NT2/D1 (cell line): ENCODE results near the gene AP3B2.
A peak's percentile ranks its signal among the peaks of the same experiment; 100 is the strongest.

ENCODE experiments used
- DNase-seq: peaks from one replicate; pipeline ENCODE4 v3.0.0-alpha.2; 2011; ENCODE audit warnings: low read depth, low spot score
- H3K27me3 ChIP-seq: 2 replicates; pipeline ENCODE4 v1.6.0; 2011; ENCODE audit warnings: mild to moderate bottlenecking; ENCODE audit not compliant: insufficient read length, insufficient read depth
- H3K36me3 ChIP-seq: 2 replicates; pipeline ENCODE4 v1.6.1; 2011; ENCODE audit warnings: mild to moderate bottlenecking, low read length, mixed read lengths; ENCODE audit not compliant: insufficient read depth, insufficient read length
- H3K4me1 ChIP-seq: 2 replicates; pipeline ENCODE4 v1.5.1; 2011; ENCODE audit not compliant: insufficient read depth, insufficient read length
- H3K4me3 ChIP-seq: 2 replicates; pipeline ENCODE4 v1.5.1; 2011; ENCODE audit warnings: low read depth; ENCODE audit not compliant: insufficient read length
- H3K9ac ChIP-seq: 2 replicates; pipeline ENCODE4 v1.6.0; 2011; ENCODE audit warnings: low read depth; ENCODE audit not compliant: insufficient read length
- H3K9me3 ChIP-seq: 2 replicates; pipeline ENCODE4 v1.5.1; 2011; ENCODE audit warnings: mild to moderate bottlenecking, low read length; ENCODE audit not compliant: insufficient read depth
- SUZ12 ChIP-seq: IDR thresholded peaks from 2 replicates; pipeline ENCODE4 v1.6.1; 2011; ENCODE audit not compliant: insufficient read length, insufficient read depth; ENCODE audit errors: extremely low read depth
- YY1 ChIP-seq: IDR thresholded peaks from 2 replicates; pipeline ENCODE4 v1.6.1; 2011; ENCODE audit not compliant: insufficient read length, insufficient read depth
- ZNF274 ChIP-seq: IDR thresholded peaks from 2 replicates; pipeline ENCODE4 v1.6.1; 2011; ENCODE audit warnings: mild to moderate bottlenecking, low read depth, low read length

AP3B2 gene, protein sequence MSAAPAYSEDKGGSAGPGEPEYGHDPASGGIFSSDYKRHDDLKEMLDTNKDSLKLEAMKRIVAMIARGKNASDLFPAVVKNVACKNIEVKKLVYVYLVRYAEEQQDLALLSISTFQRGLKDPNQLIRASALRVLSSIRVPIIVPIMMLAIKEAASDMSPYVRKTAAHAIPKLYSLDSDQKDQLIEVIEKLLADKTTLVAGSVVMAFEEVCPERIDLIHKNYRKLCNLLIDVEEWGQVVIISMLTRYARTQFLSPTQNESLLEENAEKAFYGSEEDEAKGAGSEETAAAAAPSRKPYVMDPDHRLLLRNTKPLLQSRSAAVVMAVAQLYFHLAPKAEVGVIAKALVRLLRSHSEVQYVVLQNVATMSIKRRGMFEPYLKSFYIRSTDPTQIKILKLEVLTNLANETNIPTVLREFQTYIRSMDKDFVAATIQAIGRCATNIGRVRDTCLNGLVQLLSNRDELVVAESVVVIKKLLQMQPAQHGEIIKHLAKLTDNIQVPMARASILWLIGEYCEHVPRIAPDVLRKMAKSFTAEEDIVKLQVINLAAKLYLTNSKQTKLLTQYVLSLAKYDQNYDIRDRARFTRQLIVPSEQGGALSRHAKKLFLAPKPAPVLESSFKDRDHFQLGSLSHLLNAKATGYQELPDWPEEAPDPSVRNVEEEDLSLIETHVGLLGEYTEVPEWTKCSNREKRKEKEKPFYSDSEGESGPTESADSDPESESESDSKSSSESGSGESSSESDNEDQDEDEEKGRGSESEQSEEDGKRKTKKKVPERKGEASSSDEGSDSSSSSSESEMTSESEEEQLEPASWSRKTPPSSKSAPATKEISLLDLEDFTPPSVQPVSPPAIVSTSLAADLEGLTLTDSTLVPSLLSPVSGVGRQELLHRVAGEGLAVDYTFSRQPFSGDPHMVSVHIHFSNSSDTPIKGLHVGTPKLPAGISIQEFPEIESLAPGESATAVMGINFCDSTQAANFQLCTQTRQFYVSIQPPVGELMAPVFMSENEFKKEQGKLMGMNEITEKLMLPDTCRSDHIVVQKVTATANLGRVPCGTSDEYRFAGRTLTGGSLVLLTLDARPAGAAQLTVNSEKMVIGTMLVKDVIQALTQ

DNA sequence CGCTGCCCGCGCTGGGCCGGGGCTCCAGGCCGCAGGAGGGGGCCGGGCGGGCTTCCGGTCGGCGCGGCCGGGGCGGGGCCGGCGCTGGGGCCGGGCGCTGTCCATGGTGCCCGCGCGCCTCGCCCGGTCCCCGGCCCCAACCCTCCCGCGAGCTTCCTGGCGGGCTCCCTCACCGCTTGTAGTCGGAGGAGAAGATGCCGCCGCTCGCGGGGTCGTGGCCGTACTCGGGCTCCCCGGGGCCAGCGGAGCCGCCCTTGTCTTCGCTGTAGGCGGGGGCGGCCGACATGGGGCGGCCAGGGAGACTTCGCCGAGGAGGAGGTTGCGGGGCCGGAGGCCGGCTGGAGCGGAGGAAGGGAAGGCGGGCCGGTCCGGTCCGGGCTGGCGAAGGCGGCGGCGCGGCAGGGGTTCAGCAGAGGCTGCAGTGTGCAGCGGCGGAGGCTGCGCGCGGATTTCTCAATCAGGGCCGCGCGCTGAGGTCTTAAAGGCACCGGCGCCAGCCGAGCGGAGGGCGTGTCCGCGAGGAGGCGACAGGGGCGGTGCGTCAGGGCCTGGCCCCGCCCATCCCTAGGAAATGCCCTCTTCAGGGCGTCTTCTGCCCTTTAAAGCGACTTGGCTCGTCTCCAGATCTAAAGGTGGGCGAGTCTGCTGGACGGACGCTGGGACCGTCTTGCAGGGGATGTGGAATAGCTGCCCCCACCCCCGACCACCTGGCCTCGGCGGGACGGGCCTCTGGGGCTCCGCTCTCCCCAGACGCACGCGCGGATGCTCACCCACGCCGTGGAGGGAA lies at the start of gene AP3B2:
Gene AP3B2 (minus strand): TSS at position 455 of the 787 bp plus-strand sequence. CDS start 169 bp downstream, at position 286.
- TF ChIP-seq SUZ12 (no peak), ZNF274 (no peak), YY1 (no peak)
- H3K4me1 ChIP-seq = peaks cover 17% of the 10 kb centered on the region
- peak within 1 kb of the TSS; percentile 60 for H3K4me3 ChIP-seq
- peak; percentile 72 for DNase-seq
- no peaks in the 10 kb centered on the region for H3K9me3 ChIP-seq
- peaks cover 13% of the 10 kb centered on the region for H3K27me3 ChIP-seq
- no peaks in the 10 kb centered on the region for H3K36me3 ChIP-seq
- peak within 1 kb of the TSS; percentile 85 for H3K9ac ChIP-seq

DNA sequence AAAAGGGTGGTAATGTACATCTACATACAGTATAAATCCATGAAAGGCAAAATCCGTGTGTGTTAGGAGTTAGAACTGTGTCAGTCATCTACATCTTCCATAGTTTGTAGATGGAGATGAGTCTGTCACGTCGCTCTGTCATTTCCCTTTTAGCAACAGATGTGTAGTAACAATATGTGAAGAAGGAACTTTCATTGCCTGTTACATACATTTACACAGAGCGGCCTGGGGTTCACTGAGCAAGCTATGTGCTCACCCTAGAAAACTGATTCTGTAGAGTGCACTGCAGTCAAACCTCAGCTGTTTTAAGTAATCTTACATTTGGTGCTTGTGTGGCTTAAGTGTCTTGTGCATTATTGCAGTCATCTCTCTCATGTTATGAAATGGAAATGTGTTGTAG lies 41.6 kb upstream of the AP3B2 start:
- H3K9me3 ChIP-seq = no peaks in the 10 kb centered on the region
- H3K4me1 ChIP-seq = no peaks in the 10 kb centered on the region
- no peaks in the 10 kb centered on the region for H3K27me3 ChIP-seq
- peaks cover 49% of the 10 kb centered on the region for H3K36me3 ChIP-seq
- H3K9ac ChIP-seq = peak overlapping the region; percentile 86
- H3K4me3 ChIP-seq = peak overlapping the region; percentile 92
- no peak for TF ChIP-seq SUZ12
- no peak for DNase-seq

DNA sequence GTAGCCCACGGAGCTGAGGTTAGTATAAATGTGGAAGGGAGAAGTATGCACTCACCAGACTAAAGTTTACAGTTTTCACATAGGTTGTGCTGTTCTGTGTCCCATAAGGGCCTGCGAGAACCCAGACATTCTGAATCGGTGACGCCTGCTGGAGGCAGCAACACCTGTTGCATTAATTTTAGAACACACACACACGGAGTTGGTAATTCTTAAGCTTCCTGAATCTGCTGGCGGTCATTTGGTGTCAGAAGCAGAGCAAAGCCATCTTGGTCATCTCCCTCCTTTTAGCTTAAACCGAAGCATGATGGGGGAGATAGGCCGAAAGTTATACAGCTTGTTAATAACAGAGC lies 41.1 kb upstream of the AP3B2 start:
- no peaks in the 10 kb centered on the region for H3K4me1 ChIP-seq
- H3K4me3 ChIP-seq = peak overlapping the region; percentile 92
- peaks cover 44% of the 10 kb centered on the region for H3K36me3 ChIP-seq
- no peaks in the 10 kb centered on the region for H3K27me3 ChIP-seq
- no peaks in the 10 kb centered on the region for H3K9me3 ChIP-seq
- no peak for DNase-seq
- peak overlapping the region; percentile 86 for H3K9ac ChIP-seq
- TF ChIP-seq SUZ12 (no peak), ZNF274 (no peak)

DNA sequence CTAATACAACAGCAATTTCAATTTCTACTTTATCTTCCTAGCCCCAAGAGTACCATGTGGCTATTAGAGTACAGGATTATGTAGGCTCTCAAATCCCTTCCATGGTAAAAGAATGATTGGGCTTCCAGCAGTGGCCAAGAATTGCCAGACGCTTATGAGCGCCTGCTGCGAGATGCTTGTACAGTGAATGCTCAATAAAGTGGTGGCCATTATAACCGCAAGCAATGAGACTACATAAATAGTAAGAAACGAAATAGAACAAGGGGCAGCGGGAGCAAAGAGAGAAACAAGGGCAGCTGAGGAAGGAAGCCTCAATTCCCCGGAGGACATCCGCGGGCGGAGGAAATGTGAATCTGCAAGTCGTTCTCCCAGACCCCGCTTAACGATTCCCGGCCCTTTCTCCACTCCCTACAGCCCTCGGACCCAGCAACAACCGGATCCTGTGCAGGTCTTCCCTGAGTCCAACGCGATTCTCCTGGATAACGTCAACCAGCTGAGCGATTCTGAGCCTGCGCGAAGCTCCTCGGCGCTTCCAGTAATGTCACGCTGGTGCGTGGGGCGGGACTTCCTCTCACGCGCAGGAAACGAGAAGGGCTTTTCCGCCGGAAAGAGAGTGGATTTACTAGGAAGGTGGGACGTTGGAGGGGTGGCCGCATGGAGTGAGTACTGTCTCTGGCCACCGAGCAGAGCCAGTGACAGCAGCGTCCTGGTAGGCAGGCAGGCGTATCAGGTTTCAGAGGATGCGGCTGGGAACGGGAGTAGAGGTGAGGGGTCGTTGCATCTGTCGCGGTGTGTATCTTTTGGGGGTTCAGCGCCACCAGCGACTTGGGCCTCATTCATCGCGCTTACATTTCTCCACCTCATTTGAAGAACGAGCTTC lies 40.5 kb upstream of the AP3B2 start:
- no peaks in the 10 kb centered on the region for H3K27me3 ChIP-seq
- no peak for TF ChIP-seq YY1
- no peak for TF ChIP-seq ZNF274
- TF ChIP-seq SUZ12 = no peak
- DNase-seq = peak; percentile 84
- H3K4me3 ChIP-seq = peak overlapping the region; percentile 92
- peak overlapping the region; percentile 86 for H3K9ac ChIP-seq
- H3K36me3 ChIP-seq = peaks cover 38% of the 10 kb centered on the region
- no peaks in the 10 kb centered on the region for H3K9me3 ChIP-seq
- H3K4me1 ChIP-seq = no peaks in the 10 kb centered on the region

DNA sequence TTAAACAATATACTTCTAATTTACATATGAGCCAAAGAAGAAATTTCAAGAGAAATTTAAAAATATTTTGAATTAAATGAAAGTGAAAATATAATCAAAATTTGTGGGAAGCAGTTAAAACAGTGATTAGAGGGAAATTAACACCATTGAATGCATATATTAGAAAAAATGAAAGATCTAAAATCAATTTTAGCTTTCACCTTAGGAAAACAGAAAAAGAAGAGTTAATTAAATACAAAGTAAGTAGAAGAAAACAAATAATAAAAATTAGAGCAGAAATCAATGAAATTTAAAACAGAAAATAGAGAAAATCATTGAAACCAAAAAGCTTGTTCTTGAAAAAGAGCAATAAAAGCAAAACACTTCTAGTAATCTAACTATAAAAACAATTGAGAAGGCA lies 38.6 kb upstream of the AP3B2 start:
- no peaks in the 10 kb centered on the region for H3K4me1 ChIP-seq
- no peak for DNase-seq
- H3K27me3 ChIP-seq = no peaks in the 10 kb centered on the region
- TF ChIP-seq ZNF274 (no peak), YY1 (no peak), SUZ12 (no peak)
- H3K4me3 ChIP-seq = no peak overlapping the region
- no peak overlapping the region for H3K9ac ChIP-seq
- peaks cover 21% of the 10 kb centered on the region for H3K36me3 ChIP-seq
- no peaks in the 10 kb centered on the region for H3K9me3 ChIP-seq

DNA sequence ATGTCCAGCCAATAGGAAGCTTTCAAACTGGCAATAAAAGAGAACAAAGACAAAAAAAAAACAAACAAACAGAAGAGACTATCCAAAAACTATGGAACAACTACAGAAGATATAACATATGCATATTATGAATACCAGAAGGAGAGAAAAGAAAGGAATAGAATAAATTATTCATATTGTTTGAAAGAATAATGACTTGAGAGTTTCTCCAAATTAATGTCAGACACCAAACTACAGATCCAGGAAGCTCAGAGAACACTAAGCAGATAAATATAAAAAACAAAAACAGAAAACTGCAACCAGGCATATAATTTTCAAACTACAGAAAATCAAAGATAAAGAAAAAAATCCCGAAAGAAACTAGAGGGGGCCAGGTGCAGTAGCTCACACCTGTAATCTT lies 34.1 kb upstream of the AP3B2 start:
- TF ChIP-seq ZNF274 = no peak
- Histone ChIP-seq H3K4me1 (no peaks in the 10 kb centered on the region), H3K9me3 (no peaks in the 10 kb centered on the region), H3K4me3 (no peak overlapping the region), H3K9ac (no peak overlapping the region), H3K27me3 (no peaks in the 10 kb centered on the region), H3K36me3 (no peaks in the 10 kb centered on the region)
- DNase-seq = no peak
